Stimulated activated CD4-positive, alpha-beta T cell treated with anti-CD3 and anti-CD28 coated beads, Interleukin-1b, Interleukin-23, amount 100 ng/mL, for 1 hour (primary cell): ENCODE measurements around the gene C1orf74.
A peak's percentile ranks its signal among the peaks of the same experiment; 100 is the strongest.

Experiments
- DNase-seq, 2 donors: peaks; one replicate each; pipeline ENCODE4 v3.0.0-alpha.2; 2020; ENCODE audit warnings: low read depth in 2 of 2

The C1orf74 gene

DNA sequence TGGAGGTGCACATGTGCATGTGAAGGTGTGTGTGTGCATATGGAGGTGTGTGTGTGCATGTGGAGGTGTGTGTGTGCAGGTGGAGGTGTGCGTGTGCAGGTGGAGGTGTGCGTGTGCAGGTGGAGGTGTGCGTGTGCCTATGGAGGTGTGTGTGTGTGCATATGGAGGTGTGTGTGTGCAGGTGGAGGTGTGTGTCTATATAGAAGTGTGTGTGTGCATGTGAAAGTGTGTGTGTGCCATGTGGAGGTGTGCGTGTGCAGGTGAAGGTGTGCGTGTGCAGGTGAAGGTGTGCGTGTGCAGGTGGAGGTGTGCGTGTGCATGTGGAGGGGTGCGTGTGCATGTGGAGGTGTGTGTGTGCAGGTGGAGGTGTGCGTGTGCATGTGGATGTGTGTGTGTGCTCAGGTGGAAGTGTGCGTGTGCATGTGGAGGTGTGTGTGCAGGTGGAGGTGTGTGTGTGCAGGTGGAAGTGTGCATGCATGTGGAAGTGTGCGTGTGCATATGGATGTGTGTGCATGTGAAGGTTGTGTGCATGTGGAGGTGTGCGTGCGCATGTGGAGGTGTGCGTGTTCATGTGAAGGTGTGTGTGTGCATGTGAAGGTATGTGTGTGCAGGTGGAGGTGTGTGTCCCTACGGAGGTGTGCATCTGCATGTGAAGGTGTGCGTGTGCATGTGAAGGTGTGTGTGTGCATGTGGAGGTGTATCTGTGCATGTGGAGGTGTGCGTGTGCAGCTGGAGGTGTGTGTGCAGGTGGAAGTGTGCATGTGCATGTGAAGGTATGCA, 13.5 kb downstream of the C1orf74 start:
- DNase-seq = no peak

GRCh38 chr1:209769971-209770370, 14.4 kb downstream of the C1orf74 start:
- no peak for DNase-seq

GRCh38 chr1:209769171-209769904, 15.0 kb downstream of the C1orf74 start:
- DNase-seq = peak; percentile 36 to 37

- peak; percentile 45 to 49 for DNase-seq
Observed at GRCh38 chr1:209768354-209768774, 16.0 kb downstream of the C1orf74 start.

DNA sequence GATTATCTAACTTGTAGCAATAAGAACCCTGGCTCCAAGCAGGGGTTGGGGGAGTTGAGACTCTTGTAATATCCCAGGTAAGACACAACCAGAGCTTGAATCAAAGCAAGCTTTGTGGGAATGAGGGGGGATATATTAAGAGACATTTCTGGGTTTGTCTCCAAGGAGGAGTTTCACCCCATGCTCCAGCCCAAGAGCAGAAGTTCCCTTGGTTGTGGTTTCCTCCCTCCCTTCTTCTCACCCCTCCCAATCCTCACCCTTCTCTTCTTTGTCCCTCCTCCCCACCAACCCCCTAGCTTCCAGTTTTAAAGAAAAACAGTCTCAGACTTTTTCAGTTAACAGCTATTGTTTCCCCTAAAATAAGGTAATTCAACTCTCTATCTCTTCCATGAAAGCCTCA, 16.7 kb downstream of the C1orf74 start:
- DNase-seq = no peak

- no peak for DNase-seq
Observed at GRCh38 chr1:209767096-209767495, 17.3 kb downstream of the C1orf74 start.

DNA sequence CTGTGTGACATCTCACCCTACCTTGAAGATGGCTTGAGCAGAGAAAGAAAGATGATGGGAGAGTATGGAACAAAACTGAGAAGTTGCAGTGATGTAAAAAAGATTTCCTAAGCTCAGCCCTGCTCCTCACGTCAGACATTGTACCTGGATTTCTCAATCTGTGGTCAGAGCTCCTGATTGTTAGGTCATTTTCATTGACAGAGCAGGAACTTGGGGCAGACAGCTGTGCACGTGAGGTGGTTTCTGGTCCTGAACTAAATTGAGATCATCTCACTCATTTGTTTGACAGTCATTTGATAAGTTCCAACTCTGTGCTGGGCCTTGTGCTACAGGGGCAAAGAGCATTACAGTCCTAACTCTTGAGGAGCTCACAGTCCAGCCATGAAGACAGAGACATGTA, 18.3 kb downstream of the C1orf74 start:
- DNase-seq = no peak

GRCh38 chr1:209761011-209761635, 23.2 kb downstream of the C1orf74 start:
- no peak for DNase-seq

DNA sequence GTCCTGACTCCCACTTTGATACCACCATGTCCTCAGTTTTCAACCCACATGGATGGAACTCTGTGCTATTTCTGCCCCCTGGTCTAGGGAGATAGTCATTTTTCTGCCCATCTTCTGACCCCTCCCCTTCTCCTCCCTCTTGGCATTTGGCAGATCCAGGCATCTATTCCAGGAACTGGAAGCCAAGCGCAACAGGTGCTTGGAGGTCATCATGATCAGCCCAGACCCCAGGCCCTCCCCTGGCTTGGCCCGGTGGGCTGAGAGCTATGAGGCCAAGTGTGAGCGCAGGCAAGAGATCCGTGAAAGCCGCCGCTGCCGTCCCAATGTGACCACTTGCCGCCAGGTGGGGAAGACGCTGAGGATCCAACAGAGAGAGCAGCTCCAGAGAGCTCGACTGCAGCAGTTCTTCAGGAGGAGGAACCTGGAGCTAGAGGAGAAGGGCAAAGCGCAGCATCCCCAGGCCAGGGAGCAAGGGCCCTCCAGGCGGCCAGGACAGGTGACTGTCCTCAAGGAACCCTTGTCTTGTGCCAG, 24.5 kb downstream of the C1orf74 start:
- DNase-seq = no peak

DNA sequence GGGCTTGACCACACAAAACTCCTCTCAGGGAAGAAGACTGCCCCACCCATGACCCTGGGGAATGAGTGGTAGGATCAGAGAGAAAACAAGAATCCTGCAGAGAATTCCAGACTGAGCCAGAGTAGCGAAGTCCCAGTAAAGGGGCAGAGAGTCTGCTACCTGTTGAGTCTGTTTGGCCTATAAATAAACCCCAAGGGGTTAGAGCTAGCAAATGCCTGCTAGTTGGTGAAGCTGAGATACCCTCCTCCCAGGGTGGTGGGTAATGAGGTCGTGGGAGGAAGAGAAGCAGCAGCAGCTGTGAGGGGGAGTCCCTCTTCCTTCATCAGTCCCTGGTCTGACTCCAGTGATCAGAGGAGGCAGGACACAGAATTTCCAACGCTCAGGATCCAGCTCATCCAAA, 26.0 kb downstream of the C1orf74 start:
- no peak for DNase-seq

DNA sequence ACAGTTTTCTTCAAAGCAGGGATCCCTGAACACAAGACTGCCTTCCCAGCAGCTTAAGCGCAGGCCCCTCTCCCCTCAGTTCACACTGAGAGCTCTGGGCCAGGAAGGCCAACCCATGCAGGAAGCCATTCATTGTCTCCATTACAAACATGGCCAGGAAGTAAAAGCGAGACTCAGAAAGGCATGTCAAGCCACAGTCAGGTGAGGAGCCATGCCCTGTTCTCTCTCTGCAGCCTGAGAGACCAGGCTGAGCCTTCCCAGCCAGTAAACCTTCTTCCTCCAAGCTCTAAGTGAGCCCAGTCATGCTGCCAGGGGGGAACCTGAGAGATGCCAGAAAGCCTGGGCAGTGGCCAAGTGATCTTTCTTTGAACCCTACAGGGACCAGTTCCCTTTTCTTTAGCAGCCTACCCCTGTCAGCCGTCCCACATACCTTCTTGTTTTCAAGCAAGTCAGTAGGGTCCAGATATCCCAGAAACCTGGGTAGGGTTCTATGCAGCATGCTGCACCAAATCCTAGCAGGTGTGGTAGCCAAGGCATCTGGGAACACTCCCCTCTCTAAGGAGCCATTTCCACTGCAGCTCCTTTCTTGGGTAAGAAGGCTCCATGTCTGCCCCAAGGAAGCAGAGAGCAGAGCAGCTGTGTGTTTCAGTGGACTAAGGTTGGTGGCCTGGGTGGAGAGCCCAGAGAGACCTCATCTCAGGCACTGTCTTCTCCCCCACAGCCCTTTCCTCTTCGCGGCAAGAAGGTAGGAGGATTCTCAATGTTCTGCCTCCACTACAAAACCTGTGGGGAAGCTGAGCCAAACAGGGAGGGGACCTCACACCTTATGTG, 27.5 kb downstream of the C1orf74 start:
- DNase-seq = no peak

DNA sequence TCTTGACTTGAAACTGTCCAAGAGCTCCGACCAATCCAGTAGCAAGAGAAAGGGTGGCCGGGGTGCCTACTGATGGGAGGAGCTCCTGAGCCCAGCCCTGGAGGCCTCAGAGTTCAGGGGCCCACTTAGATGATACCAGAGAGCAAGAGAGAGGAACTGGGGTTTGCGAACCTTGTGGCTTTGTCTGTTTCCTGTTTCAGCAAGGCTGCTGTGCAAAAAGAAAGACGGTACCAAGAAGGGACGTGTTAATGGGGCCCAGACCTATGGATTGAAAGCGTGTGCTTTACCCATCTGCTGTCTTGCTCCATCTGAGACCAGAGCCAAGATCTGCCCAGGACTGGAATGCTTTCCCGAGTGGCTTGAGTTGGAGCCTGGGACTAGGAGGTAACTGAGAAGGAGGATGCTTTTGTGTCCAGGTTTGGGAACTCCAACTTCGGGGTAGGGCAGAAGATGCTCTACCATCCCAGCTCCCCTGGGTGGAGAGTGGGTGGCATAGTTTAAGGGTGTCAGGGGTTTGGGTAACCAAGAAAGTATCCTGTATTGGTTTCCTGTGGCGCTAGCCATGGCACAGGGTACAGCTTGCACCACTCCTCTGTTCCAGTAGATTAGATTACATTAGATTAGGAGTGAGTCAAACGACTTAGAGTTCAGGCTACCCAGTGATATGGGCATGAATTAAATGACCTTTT, 28.3 kb downstream of the C1orf74 start, which contains the start of gene TRAF3IP3:
TSS of gene TRAF3IP3 (plus strand) at position 128 of the 689 bp plus-strand sequence. CDS start 3,987 bp downstream, outside the sequence.
- DNase-seq = peak in 1 of 2 donors; percentile 35

GRCh38 chr1:209755256-209755655, 29.1 kb downstream of the C1orf74 start:
- no peak for DNase-seq

GRCh38 chr1:209752890-209753289, 31.5 kb downstream of the C1orf74 start:
- no peak for DNase-seq

- DNase-seq = no peak
Observed at GRCh38 chr1:209751627-209752231, 32.6 kb downstream of the C1orf74 start.

DNA sequence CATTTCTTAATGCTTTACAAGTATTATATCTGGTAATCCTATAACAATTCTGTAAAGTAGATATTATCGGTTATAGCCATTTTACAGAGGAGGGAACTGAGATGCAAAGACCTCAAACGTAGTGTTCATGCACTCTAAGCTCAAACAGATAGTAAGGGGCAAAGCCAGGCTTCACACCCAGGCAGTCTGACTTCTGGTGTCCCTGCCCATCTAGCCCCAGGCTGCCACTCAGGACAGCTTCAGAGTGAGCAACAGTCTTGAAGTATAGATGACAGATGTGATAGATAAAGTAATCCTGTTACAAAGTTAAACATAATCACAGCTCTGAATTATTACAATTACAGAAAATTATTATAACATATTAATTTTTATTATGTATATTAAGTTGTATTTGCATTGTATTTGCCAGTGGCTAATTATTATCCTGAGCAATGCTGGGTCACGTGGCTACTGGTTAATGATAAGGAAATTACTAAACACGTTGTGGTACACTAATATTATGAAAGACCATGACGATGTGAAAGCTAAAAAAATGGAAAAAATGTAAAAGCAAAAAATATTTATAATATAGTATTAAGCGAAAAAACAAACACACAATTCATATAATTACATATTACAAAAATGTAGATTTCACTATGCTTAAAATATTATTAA, 34.6 kb downstream of the C1orf74 start:
- DNase-seq = no peak

GRCh38 chr1:209749205-209749604, 35.2 kb downstream of the C1orf74 start:
- DNase-seq = no peak

- DNase-seq = no peak
Observed at GRCh38 chr1:209748620-209749019, 35.7 kb downstream of the C1orf74 start.

DNA sequence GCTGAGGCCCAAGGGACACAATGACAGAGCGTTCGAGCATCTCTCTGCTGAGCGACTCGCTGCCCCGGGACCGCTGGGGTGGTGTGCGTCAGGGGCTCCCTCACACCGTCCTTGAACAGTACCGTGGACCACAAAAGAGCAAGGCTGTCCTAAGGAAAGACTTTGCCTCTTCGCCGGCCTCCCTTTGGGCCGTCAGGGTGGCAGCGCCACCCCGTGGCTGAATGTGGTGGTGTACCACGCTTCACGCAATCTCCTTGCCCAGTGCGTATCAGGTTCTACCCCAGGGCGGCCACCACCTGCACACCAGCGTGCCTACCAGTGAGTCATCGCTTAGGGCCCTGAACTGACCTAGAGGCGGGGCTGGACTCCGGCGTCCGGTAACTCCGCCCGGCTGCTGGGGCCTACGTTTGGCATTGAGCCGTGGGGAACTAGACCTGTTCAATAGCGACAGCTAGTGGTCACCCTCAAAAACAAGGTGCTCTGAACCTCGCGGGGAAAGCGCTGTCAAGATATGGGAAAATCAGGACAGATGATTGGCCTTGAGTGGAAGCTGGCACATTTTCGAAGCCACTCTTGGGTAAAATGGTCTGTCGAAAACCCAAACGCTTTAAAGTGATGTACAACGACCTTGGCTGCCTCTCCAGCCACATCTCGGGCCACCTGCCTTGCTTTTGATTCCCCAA, 36.6 kb downstream of the C1orf74 start:
- peak; percentile 66 to 78 for DNase-seq
